IMR-90 (cell line): ENCODE results near the gene C19orf47. TPM values are rescaled to one million over a fixed set of nuclear protein-coding genes. Genes with fewer than 3 reads are reported as not detected.

Experiments
- ATAC-seq: fragments of 200-7000 bp; cut with Tn5 transposase; 2 replicates; pipeline ENCODE4 v1.9.1; 2020; ENCODE audit warnings: low read depth, mild to moderate bottlenecking, moderate library complexity
- BruUV-seq: library from RNA; stranded (reverse); fragments of 400-500 nt; replicated peaks from 2 replicates; lab custom pipeline; 2021; lab: Mats Ljungman, UMichigan
- CTCF ChIA-PET: fragments of 300-600 bp; formaldehyde crosslinking; extraction: SDS; loops from one replicate; lab custom pipeline; 2021; ENCODE audit warnings: antibody characterized with exemption; lab: Yijun Ruan, JAX
- POLR2A ChIA-PET: fragments of 300-600 bp; sonication (Branson Sonifier 250); formaldehyde crosslinking; loops from one replicate; lab custom pipeline; 2022; ENCODE audit warnings: antibody characterized with exemption; ENCODE audit not compliant: unreplicated experiment; lab: Charles Lee
- DNase-seq: peaks from one replicate; pipeline ENCODE4 v3.0.0; 2013
- H2AFZ ChIP-seq: replicated peaks from 2 replicates; pipeline ENCODE3; 2013; ENCODE audit warnings: low read length, mild to moderate bottlenecking; ENCODE audit not compliant: poor library complexity
- H2AK5ac ChIP-seq: 2 replicates; pipeline ENCODE4 v1.6.1; 2013; ENCODE audit warnings: low read depth, low read length, inconsistent platforms
- H2AK9ac ChIP-seq: replicated peaks from 2 replicates; pipeline ENCODE3; 2013; ENCODE audit warnings: mild to moderate bottlenecking, low read depth, low read length, moderate library complexity; ENCODE audit not compliant: poor library complexity
- H2BK120ac ChIP-seq: 2 replicates; pipeline ENCODE4 v1.6.1; 2013; ENCODE audit warnings: low read depth, low read length, inconsistent platforms
- H2BK15ac ChIP-seq: 3 replicates; pipeline ENCODE4 v1.6.1; 2013; ENCODE audit warnings: low read depth, low read length, inconsistent platforms
- H2BK20ac ChIP-seq: 2 replicates; pipeline ENCODE4 v1.6.1; 2013; ENCODE audit warnings: low read depth, mild to moderate bottlenecking, inconsistent platforms, low read length, moderate library complexity
- H2BK5ac ChIP-seq: 2 replicates; pipeline ENCODE4 v1.6.1; 2013; ENCODE audit warnings: mild to moderate bottlenecking, low read depth, low read length, inconsistent platforms; ENCODE audit not compliant: poor library complexity, severe bottlenecking
- H3K14ac ChIP-seq: replicated peaks from 2 replicates; pipeline ENCODE4 v1.6.1; 2013; ENCODE audit warnings: low read depth, low read length, inconsistent platforms
- H3K18ac ChIP-seq: 2 replicates; pipeline ENCODE4 v1.6.1; 2013; ENCODE audit warnings: low read depth, low read length, control low read depth
- H3K23ac ChIP-seq: 2 replicates; pipeline ENCODE4 v1.6.1; 2013; ENCODE audit warnings: low read depth, low read length, inconsistent platforms
- H3K27ac ChIP-seq: 2 replicates; pipeline ENCODE4 v1.5.1; 2013; ENCODE audit warnings: mild to moderate bottlenecking, control low read depth, low read length; ENCODE audit not compliant: insufficient read depth
- H3K27me3 ChIP-seq: 2 replicates; pipeline ENCODE4 v1.6.1; 2013; ENCODE audit warnings: low read length; ENCODE audit not compliant: control insufficient read depth, insufficient read depth
- H3K36me3 ChIP-seq: 2 replicates; pipeline ENCODE4 v1.6.1; 2013; ENCODE audit warnings: low read length, mixed read lengths; ENCODE audit not compliant: control insufficient read depth, insufficient read depth
- H3K4ac ChIP-seq: 2 replicates; pipeline ENCODE4 v1.6.1; 2013; ENCODE audit warnings: low read depth, low read length, inconsistent platforms
- H3K4me1 ChIP-seq: 2 replicates; pipeline ENCODE4 v1.6.1; 2013; ENCODE audit warnings: low read length, mixed read lengths; ENCODE audit not compliant: control insufficient read depth, insufficient read depth
- H3K4me2 ChIP-seq: 2 replicates; pipeline ENCODE4 v1.6.1; 2013; ENCODE audit warnings: low read depth, mild to moderate bottlenecking, control low read depth, low read length, moderate library complexity
- H3K4me3 ChIP-seq: 2 replicates; pipeline ENCODE4 v1.5.1; 2013; ENCODE audit warnings: low read depth, mild to moderate bottlenecking, control low read depth, low read length, moderate library complexity; ENCODE audit not compliant: insufficient read depth
- H3K56ac ChIP-seq: 2 replicates; pipeline ENCODE4 v1.6.1; 2013; ENCODE audit warnings: low read length, inconsistent platforms; ENCODE audit not compliant: insufficient read depth; ENCODE audit errors: extremely low read depth
- H3K79me1 ChIP-seq, 2 experiments: 2 replicates each; pipeline ENCODE4 v1.6.1; 2013; ENCODE audit warnings: low read length in 2 of 2, inconsistent platforms in 1 of 2, low read depth in 1 of 2
- H3K9ac ChIP-seq: 2 replicates; pipeline ENCODE4 v1.6.1; 2013; ENCODE audit warnings: low read depth, low read length, control low read depth
- H3K9me1 ChIP-seq: 2 replicates; pipeline ENCODE4 v1.6.1; 2013; ENCODE audit warnings: low read length, inconsistent platforms; ENCODE audit not compliant: insufficient read depth
- H3K9me3 ChIP-seq: 2 replicates; pipeline ENCODE4 v1.6.1; 2013; ENCODE audit warnings: low read length; ENCODE audit not compliant: control insufficient read depth, insufficient read depth
- H4K20me1 ChIP-seq: 2 replicates; pipeline ENCODE4 v1.6.1; 2013; ENCODE audit warnings: low read length, inconsistent platforms; ENCODE audit not compliant: insufficient read depth
- H4K5ac ChIP-seq: 2 replicates; pipeline ENCODE4 v1.6.1; 2013; ENCODE audit warnings: mild to moderate bottlenecking, low read depth, low read length, control low read depth
- H4K8ac ChIP-seq, 2 experiments: 2 replicates each; pipeline ENCODE4 v1.6.1; 2013; ENCODE audit warnings: low read depth in 2 of 2, low read length in 2 of 2, control low read depth in 1 of 2, inconsistent platforms in 1 of 2
- H4K91ac ChIP-seq: 2 replicates; pipeline ENCODE4 v1.6.1; 2013; ENCODE audit warnings: low read depth, low read length, inconsistent platforms; ENCODE audit not compliant: insufficient read depth
- BHLHE40 ChIP-seq: fragments of 150-350 bp; IDR thresholded peaks from 2 replicates; pipeline ENCODE4 v1.6.1; 2016; ENCODE audit warnings: mild to moderate bottlenecking, low read depth, low read length
- CHD1 ChIP-seq: IDR thresholded peaks from 2 replicates; pipeline ENCODE4 v1.6.1; 2012; ENCODE audit warnings: low read depth, low read length, improper control_type of control experiment
- MXI1 ChIP-seq: IDR thresholded peaks from 2 replicates; pipeline ENCODE4 v1.6.1; 2012; ENCODE audit warnings: low read depth, mild to moderate bottlenecking, low read length, moderate library complexity, borderline replicate concordance
- RAD21 ChIP-seq: IDR thresholded peaks from 2 replicates; pipeline ENCODE4 v1.6.1; 2012; ENCODE audit warnings: low read length, improper control_type of control experiment
- RCOR1 ChIP-seq: IDR thresholded peaks from 2 replicates; pipeline ENCODE4 v1.6.1; 2012; ENCODE audit warnings: mild to moderate bottlenecking, low read length, improper control_type of control experiment; ENCODE audit not compliant: insufficient replicate concordance
- RFX5 ChIP-seq: IDR thresholded peaks from 2 replicates; pipeline ENCODE4 v1.8.0; 2012; ENCODE audit warnings: low read depth, mild to moderate bottlenecking, low read length, moderate library complexity
- SMC3 ChIP-seq: fragments of 150-350 bp; IDR thresholded peaks from 2 replicates; pipeline ENCODE4 v1.6.1; 2016; ENCODE audit warnings: low read depth, mild to moderate bottlenecking, antibody characterized with exemption, low read length, moderate library complexity
- WGBS, 2 experiments: methylation state at CpG; one replicate each; pipeline versions ENCODE4 v1.1.5 to v1.1.7; 2013; ENCODE audit warnings: missing lambda C conversion rate in 2 of 2; ENCODE audit not compliant: insufficient read length in 1 of 2; ENCODE audit errors: extremely low coverage in 2 of 2; 5-methylcytosine and 5-hydroxymethylcytosine counted together
- dilution Hi-C: fragments of 300-500 bp; cut with HindIII; formaldehyde crosslinking; loops from one replicate; pipeline ENCODE4 v1.14.3; 2018; ENCODE audit warnings: low sequenced_read_pairs; ENCODE audit not compliant: unreplicated experiment
- in situ Hi-C: fragments of 300-500 bp; cut with MboI; formaldehyde crosslinking; loops from 3 replicates; pipeline ENCODE4 v1.14.3; 2019; ENCODE audit warnings: low sequenced_read_pairs, inconsistent platforms, mixed read lengths
- intact Hi-C: fragments of 100-400 bp; cut with micrococcal nuclease; formaldehyde crosslinking; loops from 2 replicates; pipeline ENCODE4 v1.10.0; 2022
- polyA plus RNA-seq, 3 experiments: library from polyadenylated mRNA; depleted of rRNA; stranded (reverse); fragments of >200 nt; gene quantifications; 2 replicates each; pipeline ENCODE4 v1.2.3, GENCODE V29; 2012; ENCODE audit warnings: low replicate concordance in 1 of 3
- total RNA-seq: library from RNA; depleted of rRNA; stranded (reverse); fragments of >200 nt; gene quantifications from 2 replicates; pipeline ENCODE4 v1.2.3, GENCODE V29; 2012
- TF ChIP-seq, protein P1 (sequence below): fragments of 150-350 bp; IDR thresholded peaks from 2 replicates; pipeline ENCODE4 v1.6.1; 2017; ENCODE audit warnings: mild to moderate bottlenecking, antibody characterized with exemption, low read length, low read depth
- TF ChIP-seq, protein P2 (sequence below): conservative IDR thresholded peaks from 2 replicates; pipeline ENCODE4 v1.5.1; 2012; ENCODE audit warnings: mild to moderate bottlenecking, low read depth, low read length, improper control_type of control experiment

C19orf47 gene
- total and polyA plus RNA-seq, 2 of the 4 experiments (the other 2 are of a cell fraction) = 3.6 to 16.3 TPM

DNA sequence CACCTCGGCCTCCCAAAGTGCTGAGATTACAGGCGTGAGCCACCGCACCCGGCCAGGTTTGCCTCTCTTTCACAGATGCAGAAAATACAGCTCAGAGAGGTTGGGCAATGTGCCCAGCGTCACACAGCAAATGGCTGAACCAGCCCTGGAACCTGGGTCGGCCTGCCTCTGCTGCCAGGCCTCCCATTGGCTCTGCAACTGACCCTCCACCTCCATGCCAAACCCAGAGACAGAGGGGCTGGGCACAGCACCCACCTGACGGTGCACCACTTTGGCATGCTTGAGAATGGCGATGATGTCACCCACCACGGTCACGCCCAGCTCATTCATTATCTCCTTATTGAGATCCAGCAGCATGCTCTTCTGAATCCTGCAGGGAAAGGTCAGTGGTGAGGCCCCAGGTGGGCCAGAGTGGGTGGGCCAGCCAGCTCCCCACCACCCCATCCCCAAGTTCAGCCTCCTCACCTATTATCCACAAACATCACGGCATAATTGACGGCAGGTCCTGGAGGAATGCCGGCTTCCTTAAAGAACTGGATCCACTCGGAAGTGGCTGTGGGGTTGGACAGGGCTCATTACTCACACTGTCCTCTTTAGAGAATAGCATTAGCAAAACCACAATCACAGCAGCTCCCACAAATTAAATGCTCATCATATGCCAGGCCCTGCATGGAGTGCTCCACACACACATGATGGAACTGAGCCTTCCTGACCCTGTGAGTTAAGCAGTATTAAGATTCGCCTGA is 12.2 kb downstream of the C19orf47 start:
- TF ChIP-seq RCOR1 (no peak), RFX5 (no peak), BHLHE40 (no peak), CHD1 (no peak), RAD21 (no peak), MXI1 (no peak), SMC3 (no peak)
- TF ChIP-seq, protein P1, sequence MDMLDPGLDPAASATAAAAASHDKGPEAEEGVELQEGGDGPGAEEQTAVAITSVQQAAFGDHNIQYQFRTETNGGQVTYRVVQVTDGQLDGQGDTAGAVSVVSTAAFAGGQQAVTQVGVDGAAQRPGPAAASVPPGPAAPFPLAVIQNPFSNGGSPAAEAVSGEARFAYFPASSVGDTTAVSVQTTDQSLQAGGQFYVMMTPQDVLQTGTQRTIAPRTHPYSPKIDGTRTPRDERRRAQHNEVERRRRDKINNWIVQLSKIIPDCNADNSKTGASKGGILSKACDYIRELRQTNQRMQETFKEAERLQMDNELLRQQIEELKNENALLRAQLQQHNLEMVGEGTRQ = no peak
- TF ChIP-seq, protein P2, sequence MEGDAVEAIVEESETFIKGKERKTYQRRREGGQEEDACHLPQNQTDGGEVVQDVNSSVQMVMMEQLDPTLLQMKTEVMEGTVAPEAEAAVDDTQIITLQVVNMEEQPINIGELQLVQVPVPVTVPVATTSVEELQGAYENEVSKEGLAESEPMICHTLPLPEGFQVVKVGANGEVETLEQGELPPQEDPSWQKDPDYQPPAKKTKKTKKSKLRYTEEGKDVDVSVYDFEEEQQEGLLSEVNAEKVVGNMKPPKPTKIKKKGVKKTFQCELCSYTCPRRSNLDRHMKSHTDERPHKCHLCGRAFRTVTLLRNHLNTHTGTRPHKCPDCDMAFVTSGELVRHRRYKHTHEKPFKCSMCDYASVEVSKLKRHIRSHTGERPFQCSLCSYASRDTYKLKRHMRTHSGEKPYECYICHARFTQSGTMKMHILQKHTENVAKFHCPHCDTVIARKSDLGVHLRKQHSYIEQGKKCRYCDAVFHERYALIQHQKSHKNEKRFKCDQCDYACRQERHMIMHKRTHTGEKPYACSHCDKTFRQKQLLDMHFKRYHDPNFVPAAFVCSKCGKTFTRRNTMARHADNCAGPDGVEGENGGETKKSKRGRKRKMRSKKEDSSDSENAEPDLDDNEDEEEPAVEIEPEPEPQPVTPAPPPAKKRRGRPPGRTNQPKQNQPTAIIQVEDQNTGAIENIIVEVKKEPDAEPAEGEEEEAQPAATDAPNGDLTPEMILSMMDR = no peak
- Histone ChIP-seq H3K4me2 (no peak overlapping the region), H3K27me3 (no peaks in the 10 kb centered on the region), H3K79me1 (peaks cover 5 to 31% of the 10 kb centered on the region in 2 experiments; a peak in 3 of 4 replicates), H3K18ac (no peak overlapping the region), H4K5ac (no peak overlapping the region), H3K4me1 (no peaks in the 10 kb centered on the region), H3K14ac (no peak overlapping the region), H2AFZ (no peak overlapping the region), H2AK5ac (no peak overlapping the region), H3K9me1 (no peaks in the 10 kb centered on the region), H2BK5ac (no peak overlapping the region), H2BK120ac (no peak overlapping the region), H4K20me1 (peaks cover 9% of the 10 kb centered on the region; the same call in 1 of the 2 replicates), H2BK15ac (no peak overlapping the region), H3K56ac (no peak overlapping the region), H3K4ac (no peak overlapping the region), H4K8ac (no peak overlapping the region), H3K27ac (no peak overlapping the region), H3K9me3 (no peaks in the 10 kb centered on the region), H3K9ac (no peak overlapping the region), H2BK20ac (no peak overlapping the region), H3K36me3 (peaks cover 27% of the 10 kb centered on the region), H2AK9ac (no peak overlapping the region), H4K91ac (no peak overlapping the region), H3K23ac (no peak overlapping the region), H3K4me3 (no peak overlapping the region)
- CTCF ChIA-PET = no interaction called here
- intact Hi-C loops (no loop called here), in situ Hi-C loops (no loop called here), dilution Hi-C loops (no loop called here)
- POLR2A ChIA-PET = no interaction called here
- DNase-seq (no peak), ATAC-seq (no peak)
- BruUV-seq = no TSS peak
- WGBS, 2 experiments = 100% methylated on average over 4 of the region's 15 CpGs; no CpG with 5 or more reads in 1 of the 2 experiments
